ENCODE results near the gene TAF6.

TAF6 gene

GRCh38 chr7:100119072-100119969, at the start of gene TAF6, which contains the start of gene CNPY4:
TSS of gene TAF6 (minus strand) at chr7:100119358. CDS start at chr7:100114209, 5,149 bp downstream.
TSS of gene CNPY4 (plus strand) at chr7:100119634. CDS start at chr7:100119745, 111 bp downstream.
- peak; percentile 94 for DNase-seq

GRCh38 chr7:100167912-100168323, 48.8 kb upstream of the TAF6 start:
- DNase-seq, result no peak

DNA sequence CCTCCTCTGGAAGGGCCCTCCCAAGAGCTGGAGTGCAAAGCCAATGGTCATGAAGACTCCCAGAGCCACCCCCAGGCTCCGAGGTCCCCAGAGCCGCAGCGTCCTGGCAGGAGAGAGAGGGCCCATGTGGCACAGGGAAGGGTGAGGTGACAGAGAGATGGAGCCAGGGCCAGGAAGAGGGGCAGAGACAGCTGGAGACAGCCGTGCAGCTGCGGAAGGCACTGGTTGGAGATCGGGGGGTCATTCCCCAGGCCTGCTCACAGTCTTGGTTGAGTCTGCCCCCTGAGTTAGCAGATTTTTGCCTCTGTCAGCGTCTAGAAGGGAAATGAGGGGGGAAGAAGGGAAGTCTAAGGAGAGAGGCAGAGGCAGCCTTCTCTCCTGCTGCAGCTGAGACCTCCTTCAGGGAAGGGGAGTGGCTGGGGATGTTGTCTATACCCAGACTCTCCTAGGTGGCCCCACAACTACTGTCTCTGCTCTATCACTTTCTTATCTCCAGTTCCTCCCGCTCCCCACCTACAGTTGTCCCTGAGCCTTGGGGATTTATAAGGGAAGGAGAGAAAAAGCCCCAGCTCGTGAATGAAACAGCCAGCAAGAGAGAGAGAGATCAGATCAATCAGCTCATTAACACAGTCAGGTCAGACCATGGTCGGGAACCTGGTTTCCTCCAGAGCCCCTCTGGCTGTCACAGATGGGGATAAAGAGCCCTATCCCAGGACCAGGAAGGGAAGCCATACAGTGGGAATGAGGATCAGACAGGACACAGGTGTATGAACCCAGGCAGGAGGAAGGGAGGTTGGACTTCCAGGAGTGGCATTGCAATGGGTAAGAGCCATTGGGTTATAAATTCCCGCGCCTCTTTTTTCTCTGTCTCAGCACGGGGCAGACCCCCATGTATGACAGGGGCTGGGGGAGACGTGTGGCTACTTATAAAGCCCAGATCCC, 48.1 kb upstream of the TAF6 start:
- DNase-seq, result no peak

DNA sequence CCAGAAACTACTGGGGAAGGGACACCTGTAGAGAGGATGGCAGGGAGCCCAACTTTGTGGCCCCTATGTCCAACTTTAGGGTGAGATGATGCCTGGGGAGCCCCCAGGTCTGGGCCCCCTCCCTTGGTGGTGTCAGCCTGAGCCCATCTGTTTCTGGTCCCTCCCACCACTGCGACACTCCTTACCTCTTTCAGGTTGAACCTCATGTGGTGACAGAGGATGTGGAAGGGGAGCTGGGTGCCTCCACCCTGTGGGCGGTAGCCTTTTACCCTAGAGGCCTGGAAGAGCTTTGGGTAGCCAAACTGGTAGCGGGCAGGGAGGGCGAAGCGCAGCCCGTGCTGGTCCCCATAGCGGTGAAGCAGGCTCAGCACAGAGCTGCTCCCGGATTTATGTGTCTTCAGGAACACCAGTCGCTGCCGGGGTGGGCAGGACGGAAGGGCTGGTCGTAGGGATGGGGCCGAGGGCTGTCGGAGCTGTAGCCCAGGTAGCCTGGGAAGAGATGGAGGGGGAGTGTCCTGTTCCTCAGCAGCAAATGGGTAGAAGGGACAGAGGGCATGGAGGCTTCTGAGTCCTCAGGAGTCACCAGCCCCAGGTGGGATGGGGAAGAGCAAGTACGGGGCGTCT, 47.3 kb upstream of the TAF6 start:
- no peak for DNase-seq

- no peak for DNase-seq
Measured at GRCh38 chr7:100163871-100164270, 44.7 kb upstream of the TAF6 start.

DNA sequence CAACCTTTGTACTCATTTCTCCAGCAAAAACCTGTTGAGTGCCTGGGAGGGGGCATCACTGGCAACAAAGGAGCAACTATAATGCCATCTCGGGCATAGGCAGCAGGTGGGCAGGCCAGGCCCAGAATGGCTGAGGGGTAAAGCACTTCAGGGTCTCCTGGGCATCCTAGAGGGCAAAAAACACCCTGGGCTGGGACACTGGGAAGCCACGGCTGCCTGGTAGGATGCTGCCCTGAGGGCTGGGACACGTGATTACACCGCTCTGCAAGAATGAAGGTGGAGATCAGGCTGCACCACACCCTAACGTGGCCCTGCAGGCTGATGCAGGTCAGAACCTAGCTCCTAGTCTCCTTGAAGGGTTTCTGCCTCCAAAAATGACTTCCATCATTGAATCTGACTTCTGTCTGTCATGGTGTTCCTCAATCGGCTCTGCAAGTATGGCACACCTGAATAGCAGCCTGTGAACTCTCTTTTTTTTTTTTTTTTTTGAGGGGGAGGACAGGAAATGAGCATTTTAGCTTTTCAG, 43.9 kb upstream of the TAF6 start:
- no peak for DNase-seq

GRCh38 chr7:100160067-100160466, 40.9 kb upstream of the TAF6 start:
- DNase-seq, result no peak

DNA sequence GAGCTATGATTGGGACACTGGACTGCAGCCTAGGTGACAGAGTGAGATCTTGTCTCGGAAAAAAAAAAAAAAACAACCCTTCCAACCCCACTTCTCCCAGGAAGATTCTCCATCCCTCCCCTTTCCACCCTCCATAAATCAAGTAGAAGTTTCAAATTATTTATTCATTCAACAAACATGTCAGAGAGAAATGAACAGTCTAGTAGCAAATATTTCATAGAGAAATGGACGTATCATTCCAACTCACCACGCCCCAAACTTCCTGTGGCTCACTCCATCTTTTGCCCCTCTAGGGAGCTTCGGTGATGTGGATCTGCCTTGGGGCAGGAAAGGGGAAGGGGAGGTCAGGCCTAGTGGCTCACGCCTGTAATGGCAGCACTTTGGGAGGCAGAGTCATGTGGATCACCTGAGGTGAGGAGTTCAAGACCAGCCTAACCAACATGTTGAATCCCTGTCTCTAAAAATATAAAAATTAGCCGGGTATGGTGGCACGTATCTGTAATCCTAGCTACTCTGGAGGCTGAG, 40.0 kb upstream of the TAF6 start:
- no peak for DNase-seq

DNA sequence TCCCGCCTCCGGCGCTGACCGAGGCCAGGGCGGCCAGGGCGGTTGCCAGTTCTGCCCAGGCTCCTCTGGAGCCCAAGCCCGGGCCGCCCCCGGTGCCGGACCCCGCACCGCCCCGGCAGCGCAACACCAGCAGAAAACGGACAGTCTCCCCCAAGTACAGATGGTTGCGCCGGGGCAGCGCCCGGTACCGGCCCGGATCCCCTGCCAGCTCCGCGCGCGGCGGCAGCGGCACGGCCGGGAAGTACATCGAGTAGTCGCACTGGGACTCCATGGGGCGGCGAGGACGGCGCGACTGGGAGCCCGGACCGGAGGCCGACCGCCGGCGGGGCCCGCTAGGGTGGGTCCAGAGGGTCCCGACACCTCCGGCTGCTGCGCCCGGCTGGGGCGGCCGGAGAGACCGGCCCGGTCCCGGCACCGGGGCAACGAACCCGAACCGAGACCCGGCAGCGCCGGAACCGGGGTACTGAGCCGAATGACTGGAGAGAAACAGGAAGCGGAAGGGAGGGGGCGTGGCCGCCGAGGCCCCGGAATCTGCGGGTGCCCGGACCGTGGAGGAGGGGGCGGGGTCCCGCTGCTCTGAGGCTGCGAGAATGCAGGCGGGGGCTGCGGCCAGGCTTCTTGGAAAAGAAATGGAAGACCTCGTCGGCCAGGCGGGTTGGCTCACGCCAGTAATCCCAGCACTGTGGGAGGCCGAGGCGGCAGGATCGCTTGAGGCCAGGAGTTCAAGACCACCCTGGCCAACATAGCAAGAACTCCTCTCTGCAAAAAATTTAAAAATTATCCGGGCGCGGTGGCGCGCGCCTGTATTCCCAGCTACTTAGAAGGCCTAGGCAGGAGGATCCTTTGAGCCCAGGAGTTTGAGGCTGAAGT, 39.3 kb upstream of the TAF6 start, which contains the start of gene TRAPPC14:
TRAPPC14 (minus strand) TSS at position 495 of the 870 bp plus-strand sequence; CDS start at position 271, 224 bp downstream.
- peak; percentile 87 for DNase-seq

DNA sequence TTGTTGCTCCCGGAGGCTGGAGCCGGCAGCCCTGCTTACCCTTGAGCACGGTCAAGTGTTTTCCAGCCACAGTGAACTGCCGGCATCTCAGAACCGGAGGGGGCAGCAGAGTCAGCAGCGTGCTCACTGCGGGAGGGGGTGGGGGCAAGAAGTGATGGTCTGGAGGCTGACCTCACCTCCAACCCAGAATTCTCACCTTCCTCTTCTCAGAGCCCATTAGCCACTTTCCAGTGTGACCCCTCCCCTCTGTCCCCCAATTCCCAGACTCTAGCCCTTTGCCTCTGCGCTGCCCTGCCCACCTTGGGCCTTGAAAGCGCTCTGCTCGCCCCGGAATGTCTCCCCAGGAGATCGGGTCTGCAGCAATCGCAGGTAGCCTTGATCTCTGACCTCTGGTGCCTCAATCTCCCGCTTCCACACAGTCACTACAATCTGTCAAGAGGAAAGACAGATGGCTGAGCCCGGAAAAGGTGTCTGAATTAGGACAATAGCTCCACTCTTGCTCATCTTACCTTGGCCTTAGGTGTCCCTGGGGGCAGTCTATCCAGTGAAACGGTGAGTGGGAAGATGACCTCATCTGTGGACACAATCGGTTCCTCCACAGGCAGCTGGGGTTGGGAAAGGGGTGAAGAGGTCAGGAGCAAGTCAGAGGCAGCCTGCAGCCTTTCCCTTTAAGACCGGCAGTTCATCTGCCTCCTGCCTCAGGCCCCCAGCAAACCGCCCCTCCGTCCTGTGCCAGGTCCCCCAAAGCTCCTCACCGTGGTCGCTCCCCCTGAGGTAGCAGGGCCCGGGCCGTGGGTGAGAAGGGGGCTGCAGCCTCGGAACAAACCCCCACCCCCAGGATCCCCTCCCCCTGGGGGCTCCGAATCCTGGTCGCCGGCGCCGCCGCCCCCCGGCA, 38.4 kb upstream of the TAF6 start:
- no peak for DNase-seq

- no peak for DNase-seq
Measured at GRCh38 chr7:100157069-100157333, 37.8 kb upstream of the TAF6 start.

GRCh38 chr7:100156331-100157068, 37.3 kb upstream of the TAF6 start:
- DNase-seq, result peak; percentile 32

GRCh38 chr7:100155553-100156317, 36.6 kb upstream of the TAF6 start:
- DNase-seq, result no peak

- DNase-seq, result no peak
Measured at GRCh38 chr7:100154651-100155491, 35.7 kb upstream of the TAF6 start.

- no peak for DNase-seq
Measured at GRCh38 chr7:100153708-100154535, 34.8 kb upstream of the TAF6 start.

DNA sequence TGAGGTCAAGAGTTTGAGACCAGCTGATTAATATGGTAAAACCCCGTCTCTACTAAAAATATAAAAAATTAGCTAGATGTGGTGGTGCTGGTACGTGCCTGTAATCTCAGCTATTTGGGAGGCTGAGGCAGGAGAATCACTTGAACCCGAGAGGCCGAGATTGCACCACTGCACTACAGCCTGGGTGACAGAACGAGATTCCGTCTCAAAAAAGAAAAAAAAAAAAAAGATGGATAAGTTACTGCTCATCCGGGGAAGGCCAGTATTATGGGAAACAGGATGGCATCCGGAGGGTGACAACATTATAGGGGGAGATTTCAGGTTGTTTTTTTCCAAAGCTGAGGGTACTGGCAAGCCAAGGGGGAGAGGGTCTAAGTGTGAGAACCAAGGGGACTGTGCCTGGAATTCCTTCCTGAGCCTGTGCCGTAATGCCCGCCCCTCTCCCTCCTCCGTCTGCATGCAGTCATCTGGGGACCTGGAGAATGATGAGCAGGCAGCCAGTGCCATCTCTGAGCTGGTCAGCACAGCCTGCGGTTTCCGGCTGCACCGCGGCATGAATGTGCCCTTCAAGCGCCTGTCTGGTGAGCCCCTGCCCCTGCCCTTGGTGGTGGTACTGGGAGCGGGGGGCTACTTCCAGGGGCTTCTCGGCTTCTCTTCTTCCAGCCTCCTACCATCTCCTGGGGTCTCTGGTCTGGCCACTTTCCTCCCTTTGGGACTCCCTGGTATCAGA, 33.9 kb upstream of the TAF6 start:
- DNase-seq, result no peak

Measured in CD4-positive, alpha-beta T cell treated with Interleukin-15 for 1 hour (primary cell).